Central memory CD8-positive, alpha-beta T cell (primary cell): ENCODE measurements around the gene STUM.
"Not testable (repeated sequence)": the region's sequence is repeated elsewhere in the genome, so short reads cannot be mapped to it uniquely, and the experiment has no call there.

Experiments
- ATAC-seq: fragments of 150-1000 bp; cut with Tn5 transposase; replicated peaks from 2 replicates; pipeline ENCODE4 v1.10.0; 2022; ENCODE audit warnings: mild to moderate bottlenecking, moderate FRiP score, moderate number of reproducible peaks; ENCODE audit not compliant: poor library complexity, severe bottlenecking; ENCODE audit errors: extremely low read depth
- DNase-seq, 2 donors: peaks; one replicate each; pipeline ENCODE4 v3.0.0; 2021; ENCODE audit warnings: low spot score in 2 of 2
- H3K27ac Mint-ChIP-seq: one replicate; pipeline ENCODE4 v1.8.0; 2022; ENCODE audit warnings: low read depth, mild to moderate bottlenecking, moderate library complexity, mixed read lengths
- H3K27me3 Mint-ChIP-seq: one replicate; pipeline ENCODE4 v1.8.0; 2022; ENCODE audit warnings: mixed read lengths
- H3K36me3 Mint-ChIP-seq: one replicate; pipeline ENCODE4 v1.8.0; 2022; ENCODE audit warnings: mild to moderate bottlenecking, moderate library complexity, mixed read lengths; ENCODE audit not compliant: insufficient read depth
- H3K4me1 Mint-ChIP-seq: one replicate; pipeline ENCODE4 v1.8.0; 2022; ENCODE audit warnings: mixed read lengths
- H3K4me3 Mint-ChIP-seq: one replicate; pipeline ENCODE4 v1.8.0; 2022; ENCODE audit warnings: mild to moderate bottlenecking, moderate library complexity, mixed read lengths
- H3K9me3 Mint-ChIP-seq: one replicate; pipeline ENCODE4 v1.8.0; 2022; ENCODE audit warnings: mixed read lengths

Gene STUM

GRCh38 chr1:226606311-226607267 is 58.0 kb downstream of the STUM start:
- H3K4me3 Mint-ChIP-seq = no peak overlapping the region
- peaks cover 23% of the 10 kb centered on the region for H3K27me3 Mint-ChIP-seq
- H3K36me3 Mint-ChIP-seq = peaks cover 4% of the 10 kb centered on the region
- H3K9me3 Mint-ChIP-seq = no peaks in the 10 kb centered on the region
- ATAC-seq = no peak
- DNase-seq = no peak
- peaks cover 10% of the 10 kb centered on the region for H3K4me1 Mint-ChIP-seq
- no peak overlapping the region for H3K27ac Mint-ChIP-seq

GRCh38 chr1:226607268-226607660 is 58.7 kb downstream of the STUM start:
- Mint-ChIP-seq H3K27me3 (peaks cover 19% of the 10 kb centered on the region), H3K4me1 (peaks cover 10% of the 10 kb centered on the region), H3K4me3 (no peak overlapping the region), H3K9me3 (no peaks in the 10 kb centered on the region), H3K36me3 (peaks cover 4% of the 10 kb centered on the region), H3K27ac (no peak overlapping the region)
- DNase-seq = no peak
- ATAC-seq = no peak

GRCh38 chr1:226607821-226608220 is 59.3 kb downstream of the STUM start:
- peaks cover 4% of the 10 kb centered on the region for H3K36me3 Mint-ChIP-seq
- H3K27ac Mint-ChIP-seq = no peak overlapping the region
- peaks cover 19% of the 10 kb centered on the region for H3K27me3 Mint-ChIP-seq
- DNase-seq = no peak
- no peak for ATAC-seq
- no peaks in the 10 kb centered on the region for H3K9me3 Mint-ChIP-seq
- H3K4me1 Mint-ChIP-seq = peaks cover 10% of the 10 kb centered on the region
- no peak overlapping the region for H3K4me3 Mint-ChIP-seq

- Mint-ChIP-seq H3K36me3 (peaks cover 4% of the 10 kb centered on the region), H3K27ac (no peak overlapping the region), H3K4me3 (no peak overlapping the region), H3K27me3 (peaks cover 13% of the 10 kb centered on the region), H3K9me3 (no peaks in the 10 kb centered on the region), H3K4me1 (peaks cover 10% of the 10 kb centered on the region)
- ATAC-seq = no peak
- DNase-seq = peak; percentile 36 to 51
Observed at GRCh38 chr1:226608699-226609505, 60.3 kb downstream of the STUM start.

- no peaks in the 10 kb centered on the region for H3K9me3 Mint-ChIP-seq
- H3K4me3 Mint-ChIP-seq = no peak overlapping the region
- no peak for DNase-seq
- peaks cover 2% of the 10 kb centered on the region for H3K36me3 Mint-ChIP-seq
- H3K27ac Mint-ChIP-seq = no peak overlapping the region
- peaks cover 10% of the 10 kb centered on the region for H3K27me3 Mint-ChIP-seq
- H3K4me1 Mint-ChIP-seq = peaks cover 10% of the 10 kb centered on the region
- no peak for ATAC-seq
Observed at GRCh38 chr1:226609836-226610455, 61.4 kb downstream of the STUM start.

GRCh38 chr1:226610671-226611070 is 62.1 kb downstream of the STUM start:
- Mint-ChIP-seq H3K27me3 (peaks cover 10% of the 10 kb centered on the region), H3K4me3 (no peak overlapping the region), H3K4me1 (peaks cover 10% of the 10 kb centered on the region), H3K27ac (no peak overlapping the region), H3K36me3 (peaks cover 2% of the 10 kb centered on the region), H3K9me3 (no peaks in the 10 kb centered on the region)
- DNase-seq = no peak
- ATAC-seq = no peak

GRCh38 chr1:226611301-226611700 is 62.7 kb downstream of the STUM start:
- Mint-ChIP-seq H3K4me1 (peaks cover 10% of the 10 kb centered on the region), H3K36me3 (peaks cover 2% of the 10 kb centered on the region), H3K27ac (no peak overlapping the region), H3K27me3 (peaks cover 10% of the 10 kb centered on the region), H3K9me3 (no peaks in the 10 kb centered on the region), H3K4me3 (no peak overlapping the region)
- DNase-seq (no peak), ATAC-seq (no peak)

GRCh38 chr1:226611980-226612379 is 63.4 kb downstream of the STUM start:
- H3K27ac Mint-ChIP-seq, DNase-seq, H3K4me3 Mint-ChIP-seq, H3K9me3 Mint-ChIP-seq, H3K36me3 Mint-ChIP-seq, ATAC-seq: not testable (repeated sequence)
- H3K4me1 Mint-ChIP-seq = peaks cover 10% of the 10 kb centered on the region
- peaks cover 10% of the 10 kb centered on the region for H3K27me3 Mint-ChIP-seq

- Mint-ChIP-seq H3K9me3 (no peaks in the 10 kb centered on the region), H3K27me3 (no peaks in the 10 kb centered on the region), H3K4me1 (no peaks in the 10 kb centered on the region), H3K4me3 (no peak overlapping the region), H3K27ac (no peak overlapping the region), H3K36me3 (no peaks in the 10 kb centered on the region)
- ATAC-seq = no peak
- no peak for DNase-seq
Observed at GRCh38 chr1:226615876-226616275, 67.3 kb downstream of the STUM start.

GRCh38 chr1:226616636-226617035 is 68.1 kb downstream of the STUM start:
- DNase-seq (no peak), ATAC-seq (no peak)
- Mint-ChIP-seq H3K4me3 (no peak overlapping the region), H3K9me3 (no peaks in the 10 kb centered on the region), H3K27me3 (no peaks in the 10 kb centered on the region), H3K36me3 (no peaks in the 10 kb centered on the region), H3K27ac (no peak overlapping the region), H3K4me1 (no peaks in the 10 kb centered on the region)

- Mint-ChIP-seq H3K36me3 (no peaks in the 10 kb centered on the region), H3K4me1 (no peaks in the 10 kb centered on the region), H3K9me3 (no peaks in the 10 kb centered on the region), H3K27me3 (no peaks in the 10 kb centered on the region), H3K27ac (no peak overlapping the region), H3K4me3 (no peak overlapping the region)
- DNase-seq = no peak
- ATAC-seq = no peak
Observed at GRCh38 chr1:226617109-226617508, 68.5 kb downstream of the STUM start.

GRCh38 chr1:226617719-226618118 is 69.2 kb downstream of the STUM start:
- ATAC-seq, H3K27me3 Mint-ChIP-seq, H3K27ac Mint-ChIP-seq, DNase-seq, H3K4me3 Mint-ChIP-seq, H3K36me3 Mint-ChIP-seq, H3K9me3 Mint-ChIP-seq, H3K4me1 Mint-ChIP-seq: not testable (repeated sequence)
